Fibroblast of lung (primary cell): ENCODE data around the gene ZNF620.

Experiments
- EZH2 ChIP-seq: IDR thresholded peaks from 2 replicates; pipeline ENCODE4 v1.5.1; 2012; ENCODE audit warnings: low read length, control low read depth, mild to moderate bottlenecking; ENCODE audit errors: missing control alignments
- TF ChIP-seq, protein P1 (sequence below), 2 donors: IDR thresholded peaks in 1 of 2; conservative IDR thresholded peaks in 1 of 2; 1 replicate in 1 of 2; 2 replicates in 1 of 2; pipeline ENCODE4 v1.5.1; 2011 to 2012; ENCODE audit warnings: low read length in 2 of 2, control low read depth in 1 of 2, inconsistent platforms in 1 of 2, low read depth in 1 of 2, mild to moderate bottlenecking in 1 of 2

DNA sequence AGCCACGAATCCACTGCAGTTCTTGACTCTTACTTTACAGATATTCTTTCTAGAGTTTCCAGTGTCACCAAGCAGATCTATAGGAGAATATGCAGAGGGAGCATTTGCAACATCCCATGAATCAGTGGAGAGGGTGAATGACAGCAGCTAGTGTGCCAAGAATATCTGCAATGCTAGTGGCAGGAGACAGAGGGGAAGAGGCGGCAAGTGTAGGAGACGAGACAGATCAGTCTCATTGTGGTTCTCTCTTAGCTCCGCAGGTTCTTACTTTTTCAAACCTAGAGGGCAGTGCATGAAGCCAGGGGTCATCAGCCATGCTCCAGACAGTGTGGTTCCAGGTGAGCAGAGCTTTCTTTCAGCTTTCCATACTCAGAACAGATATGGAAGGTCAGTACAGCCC lies 28.2 kb upstream of the ZNF620 start:
- TF ChIP-seq, protein P1, sequence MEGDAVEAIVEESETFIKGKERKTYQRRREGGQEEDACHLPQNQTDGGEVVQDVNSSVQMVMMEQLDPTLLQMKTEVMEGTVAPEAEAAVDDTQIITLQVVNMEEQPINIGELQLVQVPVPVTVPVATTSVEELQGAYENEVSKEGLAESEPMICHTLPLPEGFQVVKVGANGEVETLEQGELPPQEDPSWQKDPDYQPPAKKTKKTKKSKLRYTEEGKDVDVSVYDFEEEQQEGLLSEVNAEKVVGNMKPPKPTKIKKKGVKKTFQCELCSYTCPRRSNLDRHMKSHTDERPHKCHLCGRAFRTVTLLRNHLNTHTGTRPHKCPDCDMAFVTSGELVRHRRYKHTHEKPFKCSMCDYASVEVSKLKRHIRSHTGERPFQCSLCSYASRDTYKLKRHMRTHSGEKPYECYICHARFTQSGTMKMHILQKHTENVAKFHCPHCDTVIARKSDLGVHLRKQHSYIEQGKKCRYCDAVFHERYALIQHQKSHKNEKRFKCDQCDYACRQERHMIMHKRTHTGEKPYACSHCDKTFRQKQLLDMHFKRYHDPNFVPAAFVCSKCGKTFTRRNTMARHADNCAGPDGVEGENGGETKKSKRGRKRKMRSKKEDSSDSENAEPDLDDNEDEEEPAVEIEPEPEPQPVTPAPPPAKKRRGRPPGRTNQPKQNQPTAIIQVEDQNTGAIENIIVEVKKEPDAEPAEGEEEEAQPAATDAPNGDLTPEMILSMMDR (conservative IDR thresholded peaks at IDR 0.05 in 1 of 2, IDR thresholded peaks at IDR 0.05 in 1 of 2; ENCODE audit: low read depth in 1 of 2, low read length in 2 of 2), result no peak
- TF ChIP-seq EZH2, result no peak
